OCI-LY1 (cell line): ENCODE measurements around the gene GPR39.

Source experiments
- H2AFZ ChIP-seq: fragments of 200-600 bp; sonication (generic), shearing (Covaris generic); 2 replicates; pipeline ENCODE4 v1.6.0; 2014; ENCODE audit warnings: antibody characterized with exemption, mild to moderate bottlenecking, low read length
- H3F3A ChIP-seq: fragments of 200-600 bp; sonication (generic), shearing (Covaris generic); 2 replicates; pipeline ENCODE4 v1.6.0; 2014; ENCODE audit warnings: mild to moderate bottlenecking, antibody characterized with exemption, low read length, moderate library complexity; ENCODE audit not compliant: insufficient read depth
- H3K27ac ChIP-seq: fragments of 200-600 bp; sonication (generic); 2 replicates; pipeline ENCODE4 v1.5.1; 2014; ENCODE audit warnings: low read length, mixed run types, mild to moderate bottlenecking, low read depth; ENCODE audit not compliant: poor library complexity, severe bottlenecking
- H3K27me3 ChIP-seq: fragments of 200-600 bp; sonication (generic); 2 replicates; pipeline ENCODE4 v1.6.0; 2014; ENCODE audit warnings: antibody characterized with exemption, mild to moderate bottlenecking, low read length, moderate library complexity; ENCODE audit not compliant: insufficient read depth
- H3K36me3 ChIP-seq: fragments of 200-600 bp; sonication (generic); 2 replicates; pipeline ENCODE4 v1.6.1; 2014; ENCODE audit warnings: mild to moderate bottlenecking, antibody characterized with exemption, low read length, moderate library complexity, mixed read lengths; ENCODE audit not compliant: insufficient read depth
- H3K4me1 ChIP-seq: fragments of 200-600 bp; sonication (generic); 2 replicates; pipeline ENCODE4 v1.5.1; 2014; ENCODE audit warnings: mild to moderate bottlenecking, low read length, moderate library complexity; ENCODE audit not compliant: insufficient read depth, severe bottlenecking
- H3K4me2 ChIP-seq: fragments of 200-600 bp; sonication (generic), shearing (Covaris generic); 2 replicates; pipeline ENCODE4 v1.6.1; 2014; ENCODE audit warnings: low read length
- H3K4me3 ChIP-seq: fragments of 200-600 bp; sonication (generic); 2 replicates; pipeline ENCODE4 v1.5.1; 2014; ENCODE audit warnings: low read length, low read depth, mild to moderate bottlenecking, mixed read lengths; ENCODE audit not compliant: poor library complexity, severe bottlenecking
- H3K79me2 ChIP-seq: fragments of 200-600 bp; shearing (Covaris generic); 2 replicates; pipeline ENCODE4 v1.6.1; 2016; ENCODE audit warnings: mixed run types, low read length, mixed read lengths; ENCODE audit not compliant: insufficient read depth
- H3K9ac ChIP-seq: fragments of 200-600 bp; sonication (generic), shearing (Covaris generic); 2 replicates; pipeline ENCODE4 v1.6.1; 2014; ENCODE audit warnings: mild to moderate bottlenecking, low read length, mixed read lengths
- H3K9me2 ChIP-seq: fragments of 200-600 bp; sonication (generic), shearing (Covaris generic); 2 replicates; pipeline ENCODE4 v1.6.1; 2014; ENCODE audit warnings: low read depth, mild to moderate bottlenecking, low read length, mixed read lengths
- H3K9me3 ChIP-seq: fragments of 200-600 bp; shearing (Covaris generic); 2 replicates; pipeline ENCODE4 v1.6.1; 2014; ENCODE audit warnings: low read length, mixed read lengths
- H4K20me1 ChIP-seq: fragments of 200-600 bp; sonication (generic), shearing (Covaris generic); 2 replicates; pipeline ENCODE4 v1.6.0; 2016; ENCODE audit warnings: mild to moderate bottlenecking, low read length; ENCODE audit not compliant: insufficient read depth
- EZH2 ChIP-seq: fragments of 200-600 bp; sonication (generic), shearing (Covaris generic); IDR thresholded peaks from 2 replicates; pipeline ENCODE4 v1.8.0; 2017; ENCODE audit warnings: borderline replicate concordance, mixed run types, mild to moderate bottlenecking, antibody characterized with exemption, low read length, moderate library complexity, mixed read lengths
- TF ChIP-seq, protein P1 (sequence below): fragments of 200-600 bp; sonication (generic), shearing (Covaris generic); IDR thresholded peaks from 2 replicates; pipeline ENCODE4 v1.5.1; 2017; ENCODE audit warnings: mild to moderate bottlenecking, antibody characterized with exemption, low read length, moderate library complexity, mixed read lengths

GPR39 gene

DNA sequence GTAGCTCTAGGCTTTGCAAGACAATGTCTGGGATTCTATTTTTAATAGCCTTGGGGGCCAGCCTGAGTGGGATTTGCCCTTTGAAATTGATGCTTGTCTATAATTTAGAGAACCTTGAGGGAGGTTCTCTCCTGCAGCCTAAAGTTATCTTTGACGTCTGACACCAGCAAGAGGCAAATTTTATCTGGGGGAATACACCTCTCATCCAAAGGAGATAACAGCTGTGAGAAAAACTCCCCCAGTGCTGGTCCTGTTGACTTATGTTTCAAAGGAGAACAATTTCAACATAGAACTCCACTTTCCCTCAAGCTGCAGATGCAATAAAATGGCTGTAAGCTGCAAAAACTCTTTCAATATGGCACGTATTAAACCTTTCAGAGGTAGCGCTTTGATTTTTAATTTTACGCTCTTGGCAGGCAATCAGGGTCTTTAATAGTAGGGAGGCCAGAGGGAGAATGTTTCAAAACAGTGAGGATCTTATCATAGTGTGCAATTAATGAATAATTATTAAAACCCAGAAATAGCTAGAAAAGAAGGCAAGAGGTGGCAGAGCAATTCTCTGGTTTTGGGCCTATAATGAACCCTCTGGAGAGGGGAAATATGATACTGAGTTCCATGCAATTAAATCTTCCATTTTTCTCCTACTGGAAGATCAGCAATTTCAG is 191.0 kb downstream of the GPR39 start:
- H3K79me2 ChIP-seq: no peaks in the 10 kb centered on the region
- no peaks in the 10 kb centered on the region for H3F3A ChIP-seq
- no peaks in the 10 kb centered on the region for H3K36me3 ChIP-seq
- H3K4me3 ChIP-seq: no peak overlapping the region
- H3K4me1 ChIP-seq: peaks cover 7% of the 10 kb centered on the region
- H3K4me2 ChIP-seq: no peak overlapping the region
- H3K9ac ChIP-seq: no peak overlapping the region
- no peaks in the 10 kb centered on the region for H4K20me1 ChIP-seq
- TF ChIP-seq, protein P1, sequence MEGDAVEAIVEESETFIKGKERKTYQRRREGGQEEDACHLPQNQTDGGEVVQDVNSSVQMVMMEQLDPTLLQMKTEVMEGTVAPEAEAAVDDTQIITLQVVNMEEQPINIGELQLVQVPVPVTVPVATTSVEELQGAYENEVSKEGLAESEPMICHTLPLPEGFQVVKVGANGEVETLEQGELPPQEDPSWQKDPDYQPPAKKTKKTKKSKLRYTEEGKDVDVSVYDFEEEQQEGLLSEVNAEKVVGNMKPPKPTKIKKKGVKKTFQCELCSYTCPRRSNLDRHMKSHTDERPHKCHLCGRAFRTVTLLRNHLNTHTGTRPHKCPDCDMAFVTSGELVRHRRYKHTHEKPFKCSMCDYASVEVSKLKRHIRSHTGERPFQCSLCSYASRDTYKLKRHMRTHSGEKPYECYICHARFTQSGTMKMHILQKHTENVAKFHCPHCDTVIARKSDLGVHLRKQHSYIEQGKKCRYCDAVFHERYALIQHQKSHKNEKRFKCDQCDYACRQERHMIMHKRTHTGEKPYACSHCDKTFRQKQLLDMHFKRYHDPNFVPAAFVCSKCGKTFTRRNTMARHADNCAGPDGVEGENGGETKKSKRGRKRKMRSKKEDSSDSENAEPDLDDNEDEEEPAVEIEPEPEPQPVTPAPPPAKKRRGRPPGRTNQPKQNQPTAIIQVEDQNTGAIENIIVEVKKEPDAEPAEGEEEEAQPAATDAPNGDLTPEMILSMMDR: no peak
- TF ChIP-seq EZH2: no peak
- no peak overlapping the region for H2AFZ ChIP-seq
- H3K27me3 ChIP-seq: no peaks in the 10 kb centered on the region
- H3K9me3 ChIP-seq: no peaks in the 10 kb centered on the region
- H3K27ac ChIP-seq: no peak overlapping the region
- no peaks in the 10 kb centered on the region for H3K9me2 ChIP-seq

DNA sequence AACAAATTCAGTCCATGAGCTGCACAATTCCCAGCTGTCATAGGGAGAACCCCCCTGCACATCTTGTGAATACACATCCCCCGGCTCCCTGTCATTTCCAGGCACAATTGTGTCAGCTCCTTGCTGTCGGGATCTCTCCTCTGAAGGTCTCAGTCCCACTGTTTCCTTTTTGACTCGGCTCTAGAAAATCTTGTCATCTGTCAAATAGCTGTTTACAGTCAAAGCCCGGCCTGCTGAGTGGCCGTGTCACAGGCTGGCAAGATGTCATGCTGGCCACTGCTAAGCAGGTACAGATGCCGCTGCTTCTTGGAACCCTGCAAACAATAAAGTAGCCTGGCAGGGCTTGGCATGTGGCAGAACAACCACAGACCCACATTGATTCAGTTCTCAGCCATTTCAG is 191.7 kb downstream of the GPR39 start:
- no peaks in the 10 kb centered on the region for H3K9me3 ChIP-seq
- no peaks in the 10 kb centered on the region for H3K79me2 ChIP-seq
- H3K4me3 ChIP-seq: no peak overlapping the region
- H4K20me1 ChIP-seq: no peaks in the 10 kb centered on the region
- no peak overlapping the region for H2AFZ ChIP-seq
- no peak overlapping the region for H3K27ac ChIP-seq
- peaks cover 7% of the 10 kb centered on the region for H3K4me1 ChIP-seq
- no peaks in the 10 kb centered on the region for H3K9me2 ChIP-seq
- no peak overlapping the region for H3K4me2 ChIP-seq
- H3K9ac ChIP-seq: no peak overlapping the region
- H3F3A ChIP-seq: no peaks in the 10 kb centered on the region
- no peaks in the 10 kb centered on the region for H3K36me3 ChIP-seq
- TF ChIP-seq EZH2: no peak
- TF ChIP-seq, protein P1: no peak
- no peaks in the 10 kb centered on the region for H3K27me3 ChIP-seq

DNA sequence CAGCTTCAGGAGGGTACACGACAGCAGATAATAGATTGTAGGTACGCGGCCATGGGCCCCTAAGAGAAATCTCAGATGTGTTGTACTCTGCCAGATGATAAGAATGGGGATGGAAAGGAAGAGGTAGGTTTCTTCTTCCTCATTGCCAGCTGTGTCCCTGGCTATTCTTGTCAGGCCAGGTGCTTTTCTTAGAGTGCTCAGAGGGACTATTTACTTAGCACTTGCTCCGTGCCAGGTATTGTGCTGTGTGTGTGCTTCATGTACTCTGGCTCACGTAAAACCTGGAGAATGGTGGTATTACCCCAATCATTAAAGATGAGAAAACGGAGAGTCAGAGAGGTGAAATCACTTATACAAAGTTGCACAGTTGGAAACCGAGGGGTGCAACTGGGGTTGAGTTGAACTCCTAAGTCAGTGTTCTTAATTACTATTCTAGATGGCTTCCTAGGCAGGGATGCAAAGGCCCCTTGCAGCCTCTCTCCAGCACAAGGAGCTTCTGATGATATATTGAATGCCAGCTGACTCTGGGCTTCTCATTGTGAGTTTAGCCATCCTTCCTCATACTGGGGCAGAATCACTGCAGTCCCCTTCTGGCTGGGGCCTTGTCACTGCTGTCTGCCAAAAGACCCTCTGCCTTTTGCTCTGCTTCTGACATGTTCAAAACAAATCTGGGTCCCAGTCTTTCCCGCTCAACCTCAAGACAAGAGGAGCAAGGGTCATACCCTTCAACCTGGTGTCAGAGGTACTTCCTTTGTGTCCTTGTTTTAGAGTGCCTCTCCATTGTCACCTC is 192.7 kb downstream of the GPR39 start:
- Histone ChIP-seq H3K79me2 (no peaks in the 10 kb centered on the region), H3K4me2 (no peak overlapping the region), H3K9ac (no peak overlapping the region)

More for the DNA sequence above, 192.7 kb downstream of the GPR39 start:
- H3K27me3 ChIP-seq: no peaks in the 10 kb centered on the region
- H3K9me2 ChIP-seq: no peaks in the 10 kb centered on the region
- H3K9me3 ChIP-seq: no peaks in the 10 kb centered on the region
- no peak overlapping the region for H3K27ac ChIP-seq
- no peaks in the 10 kb centered on the region for H3K36me3 ChIP-seq
- H4K20me1 ChIP-seq: no peaks in the 10 kb centered on the region
- H3K4me3 ChIP-seq: no peak overlapping the region
- TF ChIP-seq, protein P1: no peak
- no peak for TF ChIP-seq EZH2
- H3F3A ChIP-seq: no peaks in the 10 kb centered on the region
- H3K4me1 ChIP-seq: peaks cover 7% of the 10 kb centered on the region
- no peak overlapping the region for H2AFZ ChIP-seq
